NCI-H82 treated with DMSO at 0.1 percent for 48 hours (cell line): ENCODE measurements around the gene CCL17.
"Not testable (repeated sequence)": the region's sequence is repeated elsewhere in the genome, so short reads cannot be mapped to it uniquely, and the experiment has no call there.

Experiments
- DNase-seq: peaks from one replicate; lab custom pipeline; 2025; ENCODE audit not compliant: unreplicated experiment; lab: John Stamatoyannopoulos, UW

CCL17 gene

GRCh38 chr16:57403965-57404817 is at the start of gene CCL17:
Gene CCL17 (plus strand): TSS chr16:57404767. CDS start chr16:57413933, 9,166 bp downstream.
- DNase-seq, result no peak

GRCh38 chr16:57355898-57356414 is 48.6 kb upstream of the CCL17 start:
- DNase-seq, result no peak

- no peak for DNase-seq
Observed at GRCh38 chr16:57356547-57356946, 48.0 kb upstream of the CCL17 start.

GRCh38 chr16:57357330-57358085 is 47.1 kb upstream of the CCL17 start:
- DNase-seq, result no peak

GRCh38 chr16:57358086-57358420 is 46.5 kb upstream of the CCL17 start:
- DNase-seq, result no peak

- no peak for DNase-seq
Observed at GRCh38 chr16:57358527-57359095, 46.0 kb upstream of the CCL17 start, which contains the start of gene CCL22. Gene CCL22 (plus strand): TSS chr16:57358783. CDS start chr16:57358817, 34 bp downstream.

GRCh38 chr16:57360321-57360935 is 44.1 kb upstream of the CCL17 start:
- DNase-seq, result no peak

- DNase-seq, result no peak
Observed at GRCh38 chr16:57361404-57361803, 43.2 kb upstream of the CCL17 start.

- DNase-seq, result no peak
Observed at GRCh38 chr16:57364143-57364542, 40.4 kb upstream of the CCL17 start.

- no peak for DNase-seq
Observed at GRCh38 chr16:57366544-57367040, 38.0 kb upstream of the CCL17 start.

GRCh38 chr16:57367116-57367752 is 37.3 kb upstream of the CCL17 start:
- no peak for DNase-seq

GRCh38 chr16:57371494-57372371 is 32.8 kb upstream of the CCL17 start:
- no peak for DNase-seq

GRCh38 chr16:57372372-57373116 is 32.0 kb upstream of the CCL17 start, which contains the start of gene CX3CL1:
Gene CX3CL1 (plus strand): TSS chr16:57372490. CDS start chr16:57372569, 79 bp downstream.
- peak; percentile 7 for DNase-seq

- DNase-seq, result no peak
Observed at GRCh38 chr16:57373117-57373947, 31.2 kb upstream of the CCL17 start.

- no peak for DNase-seq
Observed at GRCh38 chr16:57374067-57374534, 30.5 kb upstream of the CCL17 start.

- not testable (repeated sequence) for DNase-seq
Observed at GRCh38 chr16:57374925-57375465, 29.6 kb upstream of the CCL17 start.

GRCh38 chr16:57376313-57376818 is 28.2 kb upstream of the CCL17 start:
- no peak for DNase-seq
